Measurements from ENCODE around the gene TMEM239.

Gene TMEM239

GRCh38 chr20:2859330-2860121 lies 43.4 kb downstream of the TMEM239 start:
- DNase-seq: no peak

DNA sequence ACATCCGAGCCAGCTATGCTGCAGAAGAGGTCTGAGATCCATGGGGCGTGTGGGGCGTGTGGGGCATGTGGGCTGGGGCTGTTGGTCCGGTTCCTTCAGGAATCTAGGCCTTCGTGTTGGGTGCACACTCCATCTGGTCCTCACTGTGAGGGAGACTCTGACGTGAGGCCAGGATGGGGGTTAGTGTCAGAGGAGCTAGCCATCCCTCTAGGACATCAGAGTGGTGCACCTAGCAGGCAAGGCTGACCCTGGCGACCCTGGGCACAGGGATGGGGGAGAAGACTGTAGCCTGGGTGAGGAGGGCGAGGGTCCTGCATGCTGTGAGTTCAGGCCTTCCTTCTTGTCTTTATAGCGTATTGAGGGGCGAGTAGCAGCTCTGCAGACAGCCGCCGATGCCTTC lies 48.5 kb downstream of the TMEM239 start:
- DNase-seq: no peak

DNA sequence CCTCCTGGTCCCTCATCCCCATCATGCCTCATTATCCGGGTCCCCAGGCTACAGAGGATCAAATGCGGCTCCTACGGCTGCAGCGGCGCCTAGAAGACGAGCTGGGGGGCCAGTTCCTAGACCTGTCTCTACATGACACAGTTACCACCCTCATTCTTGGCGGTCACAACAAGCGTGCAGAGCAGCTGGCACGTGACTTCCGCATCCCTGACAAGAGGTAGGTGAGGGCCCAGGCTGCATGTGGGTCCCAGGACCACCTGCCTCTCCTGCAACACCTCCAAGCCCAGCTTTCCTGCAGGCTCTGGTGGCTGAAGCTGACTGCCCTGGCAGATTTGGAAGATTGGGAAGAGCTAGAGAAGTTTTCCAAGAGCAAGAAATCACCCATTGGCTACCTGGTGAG lies 48.9 kb downstream of the TMEM239 start:
- DNase-seq: no peak

- peak; percentile 11 for DNase-seq
These were observed 49.5 kb downstream of the TMEM239 start for GRCh38 chr20:2865630-2866029.

DNA sequence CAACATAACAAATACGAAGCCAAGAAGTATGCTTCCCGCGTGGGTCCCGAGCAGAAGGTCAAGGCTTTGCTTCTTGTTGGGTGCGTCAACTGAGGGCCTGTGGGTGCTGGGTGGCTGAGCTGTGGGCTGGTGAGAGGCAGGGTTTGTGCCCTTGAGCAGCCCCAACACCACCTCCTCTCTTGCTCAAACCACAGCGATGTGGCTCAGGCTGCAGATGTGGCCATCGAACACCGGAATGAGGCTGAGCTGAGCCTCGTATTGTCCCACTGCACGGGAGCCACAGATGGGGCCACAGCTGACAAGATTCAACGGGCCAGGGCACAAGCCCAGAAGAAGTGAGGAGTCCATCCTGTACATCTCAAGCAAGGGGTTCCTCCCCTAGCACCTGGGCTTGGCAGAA lies 50.1 kb downstream of the TMEM239 start:
- no peak for DNase-seq

DNA sequence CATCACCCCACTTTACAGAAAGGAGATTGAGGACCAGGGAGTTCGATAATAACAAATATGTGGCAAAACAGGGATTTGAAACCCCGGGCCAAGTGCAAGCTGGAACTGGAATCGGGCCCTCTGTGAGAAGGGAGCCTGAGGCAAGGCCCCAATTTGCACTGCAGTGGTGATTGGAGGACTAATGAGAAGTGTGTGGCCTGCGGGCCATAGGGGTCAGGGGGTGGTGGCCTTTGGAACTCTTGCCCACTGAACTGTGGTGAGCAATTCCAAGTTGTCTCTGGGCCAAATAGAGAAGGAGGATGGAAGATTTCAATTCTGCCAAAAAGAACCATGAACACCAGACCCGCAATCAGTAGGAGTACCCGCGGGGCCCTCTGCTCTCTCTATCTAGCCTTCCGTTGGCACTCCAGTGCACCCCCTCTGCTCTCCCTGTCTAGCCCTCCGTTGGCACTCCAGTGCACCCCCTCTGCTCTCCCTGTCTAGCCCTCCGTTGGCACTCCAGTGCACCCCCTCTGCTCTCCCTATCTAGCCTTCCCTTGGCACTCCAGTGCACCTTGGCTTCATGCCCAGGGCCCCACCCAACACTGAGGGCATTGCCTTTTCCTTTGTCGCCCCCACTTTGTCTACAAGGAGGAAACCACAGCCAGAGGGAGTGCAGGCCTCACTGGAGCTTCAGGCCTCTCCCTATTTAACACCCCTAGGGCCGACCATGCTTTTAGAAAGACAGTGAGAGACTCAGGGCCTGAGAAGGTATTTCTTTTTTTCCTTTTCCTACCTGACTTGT lies 51.1 kb downstream of the TMEM239 start:
- DNase-seq: no peak
